Pancreas (tissue), 10 donors: Measurements from ENCODE around the gene CIAO2A. TPM values are rescaled to one million over a fixed set of nuclear protein-coding genes. Genes with fewer than 3 reads are reported as not detected.

Experiments used
- ATAC-seq, 4 donors: fragments of 200-7000 bp; cut with Tn5 transposase; one replicate each; pipeline versions ENCODE4 v1.8.0 to v1.9.1; 2020; ENCODE audit warnings: mild to moderate bottlenecking in 4 of 4, moderate library complexity in 4 of 4
- DNase-seq, 6 donors: peaks; one replicate each; pipeline ENCODE4 v3.0.0-alpha.2; 2020
- FAIRE-seq: peaks from 2 replicates; lab custom pipeline; 2012; peaks lifted over from hg19 to GRCh38; lab: Jason Lieb, UNC
- H3K27ac ChIP-seq, 4 donors: fragments of 200-600 bp; sonication (generic); 1 replicate in 3 of 4; 2 replicates in 1 of 4; pipeline versions ENCODE4 v1.5.0 to v1.8.0; 2020
- H3K27me3 ChIP-seq, 4 donors: fragments of 200-600 bp; one replicate each; pipeline ENCODE4 v1.8.0; 2021
- H3K36me3 ChIP-seq, 3 donors: fragments of 200-600 bp; sonication (generic) in 1 of 3; one replicate each; pipeline versions ENCODE4 v1.5.0 to v1.8.0; 2020 to 2021
- H3K4me1 ChIP-seq, 3 donors: fragments of 200-600 bp; one replicate each; pipeline ENCODE4 v1.8.0; 2021
- H3K4me3 ChIP-seq, 4 donors: fragments of 200-600 bp; sonication (generic) in 2 of 4; one replicate each; pipeline versions ENCODE4 v1.5.0 to v1.8.0; 2020 to 2021
- H3K9me3 ChIP-seq, 4 donors: fragments of 200-600 bp; one replicate each; pipeline ENCODE4 v1.8.0; 2021
- CTCF ChIP-seq, 4 donors: fragments of 200-600 bp; sonication (generic) in 3 of 4; IDR thresholded peaks; one replicate each; pipeline versions ENCODE4 v1.5.0 to v1.8.0; 2021; ENCODE audit warnings: antibody characterized with exemption in 4 of 4
- WGBS, 2 donors: extraction: QIAGEN DNeasy Blood & Tissue Kit; methylation state at CpG; one replicate each; pipeline ENCODE4 v1.1.7; 2013; 5-methylcytosine and 5-hydroxymethylcytosine counted together
- intact Hi-C, 3 donors: fragments of 100-400 bp; cut with DNase I; formaldehyde crosslinking; loops; one replicate each; pipeline versions ENCODE4 v1.11.1 to v1.14.2; 2022
- polyA plus RNA-seq, 2 donors: library from polyadenylated mRNA; stranded (reverse); fragments of 200-250 nt; gene quantifications; one replicate each; pipeline ENCODE4 v1.2.3, GENCODE V29; 2013
- total RNA-seq, 6 donors: library from RNA; stranded (reverse); fragmentation: NEBNext Ultra II Directional in 4 of 6; extraction: Animal tissue kit (Norgen Biotek cat#: 25700) in 4 of 6; gene quantifications; one replicate each; pipeline versions ENCODE4 v1.2.1 to v1.2.4, GENCODE V29; 2021 to 2023
- donor health status: healthy with polysubstance abuse.
- donor health status: DM: no; HTN: no; CAD: no; lungs with moderate emphysema.
- donor health status: DM: no; HTN: no; CAD: no.
- donor health status: control.
- donor health status: control.
- donor health status: Bipolar disorder and iron deficiency.
- donor health status: DM: yes; HTN: yes; CAD: no.
- donor health status: DM: no; HTN: no; CAD: no.
- donor health status: DM: no; HTN: no; CAD: no.
- donor health status: DM: yes; HTN: yes; CAD: no.

The CIAO2A gene
- total and polyA plus RNA-seq, 8 donors = 16.0 to 61.2 (median 31.6) TPM

GRCh38 chr15:64095431-64095794, 1.8 kb upstream of the CIAO2A start:
- intact Hi-C loops = no loop called here
- WGBS, 2 donors = 28 to 30% methylated on average over 4 of the region's 4 CpGs
- H3K27ac ChIP-seq = peak overlapping the region; percentile 6 to 85 (median 56)
- FAIRE-seq (no peak), DNase-seq (no peak), ATAC-seq (no peak)
- H3K27me3 ChIP-seq = no peaks in the 10 kb centered on the region
- TF ChIP-seq CTCF (IDR thresholded peaks at IDR 0.05) = no peak
- peaks cover 0 to 46% (median 35%) of the 10 kb centered on the region in 3 donors for H3K4me1 ChIP-seq
- H3K9me3 ChIP-seq = no peaks in the 10 kb centered on the region
- H3K4me3 ChIP-seq = peak overlapping the region in 2 of 4 donors; percentile 67 to 91
- no peaks in the 10 kb centered on the region for H3K36me3 ChIP-seq

- H3K9me3 ChIP-seq = no peaks in the 10 kb centered on the region
- 0 to 1% methylated on average over 22 of the region's 22 CpGs for WGBS, 2 donors
- peak in 5 of 6 donors; percentile 58 to 68 (median 64) for DNase-seq
- TF ChIP-seq CTCF (IDR thresholded peaks at IDR 0.05) = no peak
- peak; percentile 17 to 54 (median 42) for ATAC-seq
- H3K36me3 ChIP-seq = peaks cover 0 to 2% (median 0%) of the 10 kb centered on the region in 3 donors
- peaks cover 0 to 42% (median 30%) of the 10 kb centered on the region in 3 donors for H3K4me1 ChIP-seq
- H3K4me3 ChIP-seq = peak overlapping the region; percentile 44 to 72 (median 64)
- peak overlapping the region; percentile 70 to 93 (median 87) for H3K27ac ChIP-seq
- FAIRE-seq = no peak
- intact Hi-C loops = no loop called here
- H3K27me3 ChIP-seq = no peaks in the 10 kb centered on the region
These were observed 593 bp downstream of the CIAO2A start for GRCh38 chr15:64092864-64093626.

GRCh38 chr15:64092075-64092820, 1.4 kb downstream of the CIAO2A start:
- peaks cover 0 to 10% (median 0%) of the 10 kb centered on the region in 3 donors for H3K36me3 ChIP-seq
- H3K27me3 ChIP-seq = no peaks in the 10 kb centered on the region
- H3K4me3 ChIP-seq = peak overlapping the region in 2 of 4 donors; percentile 58 to 69
- H3K4me1 ChIP-seq = peaks cover 0 to 34% (median 22%) of the 10 kb centered on the region in 3 donors
- DNase-seq (no peak), FAIRE-seq (no peak), ATAC-seq (no peak)
- H3K27ac ChIP-seq = peak overlapping the region in 3 of 4 donors; percentile 82 to 93 (median 92)
- no peak for TF ChIP-seq CTCF (IDR thresholded peaks at IDR 0.05)
- H3K9me3 ChIP-seq = no peaks in the 10 kb centered on the region
- intact Hi-C loops = no loop called here

GRCh38 chr15:64090527-64090926, 3.1 kb downstream of the CIAO2A start:
- WGBS, 2 donors = 70 to 72% methylated on average over 3 of the region's 3 CpGs
- DNase-seq = no peak
- intact Hi-C loops = no loop called here

More at GRCh38 chr15:64090527-64090926, 3.1 kb downstream of the CIAO2A start:
- FAIRE-seq = no peak
- peaks cover 0 to 10% (median 0%) of the 10 kb centered on the region in 3 donors for H3K36me3 ChIP-seq
- no peaks in the 10 kb centered on the region for H3K27me3 ChIP-seq
- H3K27ac ChIP-seq = peak overlapping the region in 2 of 4 donors; percentile 20 to 21
- no peak for ATAC-seq
- no peaks in the 10 kb centered on the region for H3K9me3 ChIP-seq
- peaks cover 0 to 34% (median 19%) of the 10 kb centered on the region in 3 donors for H3K4me1 ChIP-seq
- H3K4me3 ChIP-seq = no peak overlapping the region
- no peak for TF ChIP-seq CTCF (IDR thresholded peaks at IDR 0.05)
